Dermis microvascular lymphatic vessel endothelial cell (primary cell): ENCODE data around the gene STAP2. TPM values are rescaled to one million over a fixed set of nuclear protein-coding genes. Genes with fewer than 3 reads are reported as not detected.

Experiments
- total RNA-seq: library from RNA; depleted of rRNA; stranded (reverse); fragments of >200 nt; gene quantifications from 2 replicates; pipeline ENCODE4 v1.2.1, GENCODE V29; 2014

STAP2 gene
- total RNA-seq, 1 donor from 2014 or later = 28.5 TPM

Other genes with a start within 250 kb of the STAP2 start
- gene MAP2K2, start 214.7 kb downstream of the STAP2 start, total RNA-seq = 106 and 159 TPM in 2 replicates
- gene CREB3L3, start 185.2 kb downstream of the STAP2 start, total RNA-seq = not detected in 2 replicates
- gene SIRT6, start 156.3 kb downstream of the STAP2 start, total RNA-seq = 9.0 and 12.3 TPM in 2 replicates
- gene ANKRD24, start 156.1 kb downstream of the STAP2 start, total RNA-seq = 0.13 and 0.38 TPM in 2 replicates
- 0.26 and 1.5 TPM in 2 replicates for gene EBI3, start 109.3 kb downstream of the STAP2 start, total RNA-seq
- 15.3 and 17.4 TPM in 2 replicates for gene YJU2, start 91.7 kb downstream of the STAP2 start, total RNA-seq
- gene SHD, start 59.6 kb downstream of the STAP2 start, total RNA-seq = not detected in 2 replicates
- gene TMIGD2, start 36.4 kb downstream of the STAP2 start, total RNA-seq = not detected in 2 replicates
- gene FSD1, start 34.2 kb downstream of the STAP2 start, total RNA-seq = 6.3 and 7.4 TPM in 2 replicates
- 5.8 and 8.7 TPM in 2 replicates for gene MPND, start 4.7 kb upstream of the STAP2 start, total RNA-seq
- gene SH3GL1, start 61.7 kb upstream of the STAP2 start, total RNA-seq = 50.6 and 85.3 TPM in 2 replicates
- 8.7 and 11.6 TPM in 2 replicates for gene CHAF1A, start 63.8 kb upstream of the STAP2 start, total RNA-seq
- gene UBXN6, start 119.0 kb upstream of the STAP2 start, total RNA-seq = 81.3 and 101 TPM in 2 replicates
- 37.3 and 41.8 TPM in 2 replicates for gene HDGFL2, start 133.5 kb upstream of the STAP2 start, total RNA-seq
- 0.64 and 1.4 TPM in 2 replicates for gene PLIN4, start 179.7 kb upstream of the STAP2 start, total RNA-seq
- gene PLIN5, start 196.4 kb upstream of the STAP2 start, total RNA-seq = 3.5 and 11.1 TPM in 2 replicates
- gene LRG1, start 201.2 kb upstream of the STAP2 start, total RNA-seq = 0.90 and 2.1 TPM in 2 replicates
- 47.2 and 69.4 TPM in 2 replicates for gene SEMA6B, start 220.9 kb upstream of the STAP2 start, total RNA-seq